H9 (cell line): ENCODE data around the gene OLFM4. TPM values are rescaled to one million over a fixed set of nuclear protein-coding genes. Genes with fewer than 3 reads are reported as not detected.

ENCODE experiments used
- DNase-seq: peaks from one replicate; pipeline ENCODE4 v3.0.0-alpha.2; 2017
- H2AFZ ChIP-seq: one replicate; pipeline ENCODE4 v1.6.1; 2013; ENCODE audit warnings: mild to moderate bottlenecking, low read length, control low read depth, moderate library complexity
- H2AK5ac ChIP-seq: 2 replicates; pipeline ENCODE4 v1.6.1; 2013; ENCODE audit warnings: low read length, control low read depth, mixed read lengths; ENCODE audit not compliant: insufficient read length
- H2BK120ac ChIP-seq: one replicate; pipeline ENCODE4 v1.6.1; 2013; ENCODE audit warnings: low read depth, mild to moderate bottlenecking, low read length, control low read depth, inconsistent platforms; ENCODE audit not compliant: poor library complexity, severe bottlenecking
- H2BK12ac ChIP-seq: 2 replicates; pipeline ENCODE4 v1.6.1; 2013; ENCODE audit warnings: low read length, control low read depth, mixed read lengths, low read depth; ENCODE audit not compliant: insufficient read length
- H2BK15ac ChIP-seq: 2 replicates; pipeline ENCODE4 v1.6.1; 2013; ENCODE audit warnings: low read depth, low read length, control low read depth
- H2BK20ac ChIP-seq: one replicate; pipeline ENCODE4 v1.6.1; 2013; ENCODE audit warnings: low read depth, mild to moderate bottlenecking, low read length, control low read depth, inconsistent platforms; ENCODE audit not compliant: poor library complexity, severe bottlenecking
- H2BK5ac ChIP-seq: 2 replicates; pipeline ENCODE4 v1.6.1; 2013; ENCODE audit warnings: low read length, control low read depth, mixed read lengths; ENCODE audit not compliant: insufficient read length
- H3K14ac ChIP-seq: 2 replicates; pipeline ENCODE4 v1.6.1; 2013; ENCODE audit warnings: low read length, control low read depth; ENCODE audit not compliant: insufficient read depth
- H3K18ac ChIP-seq: 2 replicates; pipeline ENCODE4 v1.6.1; 2013; ENCODE audit warnings: low read depth, mild to moderate bottlenecking, mixed read lengths, low read length, control low read depth; ENCODE audit not compliant: insufficient read length
- H3K23ac ChIP-seq: 2 replicates; pipeline ENCODE4 v1.6.1; 2013; ENCODE audit warnings: low read length, control low read depth, mixed read lengths, low read depth; ENCODE audit not compliant: insufficient read length
- H3K23me2 ChIP-seq: 2 replicates; pipeline ENCODE4 v1.6.1; 2013; ENCODE audit warnings: low read depth, mild to moderate bottlenecking, mixed read lengths, low read length, control low read depth; ENCODE audit not compliant: insufficient read length, poor library complexity, severe bottlenecking
- H3K27ac ChIP-seq: 2 replicates; pipeline ENCODE4 v1.5.1; 2013; ENCODE audit warnings: low read length, control low read depth, mixed read lengths, low read depth; ENCODE audit not compliant: insufficient read length
- H3K27me3 ChIP-seq: 2 replicates; pipeline ENCODE4 v1.6.1; 2013; ENCODE audit warnings: low read length, control low read depth, inconsistent platforms; ENCODE audit not compliant: insufficient read depth
- H3K4ac ChIP-seq: 2 replicates; pipeline ENCODE4 v1.6.1; 2013; ENCODE audit warnings: low read depth, mild to moderate bottlenecking, control low read depth, inconsistent platforms, low read length, moderate library complexity
- H3K4me1 ChIP-seq: 2 replicates; pipeline ENCODE4 v1.6.1; 2013; ENCODE audit warnings: low read length, control low read depth, inconsistent platforms; ENCODE audit not compliant: insufficient read depth
- H3K4me2 ChIP-seq: 2 replicates; pipeline ENCODE4 v1.6.1; 2013; ENCODE audit warnings: low read length, control low read depth, mixed read lengths; ENCODE audit not compliant: insufficient read length, insufficient read depth
- H3K56ac ChIP-seq: 2 replicates; pipeline ENCODE4 v1.6.1; 2013; ENCODE audit warnings: low read depth, mild to moderate bottlenecking, mixed read lengths, low read length, control low read depth; ENCODE audit not compliant: insufficient read length
- H3K79me1 ChIP-seq: 2 replicates; pipeline ENCODE4 v1.6.1; 2013; ENCODE audit warnings: low read depth, mild to moderate bottlenecking, moderate library complexity, low read length, control low read depth, inconsistent platforms; ENCODE audit not compliant: insufficient read depth, poor library complexity, severe bottlenecking
- H3K79me2 ChIP-seq: 2 replicates; pipeline ENCODE4 v1.6.1; 2013; ENCODE audit warnings: low read length, control low read depth, inconsistent platforms; ENCODE audit not compliant: insufficient read depth
- H3K9ac ChIP-seq: 2 replicates; pipeline ENCODE4 v1.6.1; 2013; ENCODE audit warnings: low read length, control low read depth, mixed read lengths; ENCODE audit not compliant: insufficient read length; ENCODE audit errors: extremely low read depth
- H3K9me3 ChIP-seq: one replicate; pipeline ENCODE4 v1.6.1; 2013; ENCODE audit warnings: low read depth, low read length, inconsistent platforms; ENCODE audit not compliant: control insufficient read depth
- H3T11ph ChIP-seq: one replicate; pipeline ENCODE4 v1.6.1; 2013; ENCODE audit warnings: mild to moderate bottlenecking, low read length, control low read depth, inconsistent platforms
- H4K20me1 ChIP-seq: one replicate; pipeline ENCODE4 v1.6.1; 2013; ENCODE audit not compliant: control insufficient read depth, insufficient read length, insufficient read depth
- H4K5ac ChIP-seq: 2 replicates; pipeline ENCODE4 v1.6.1; 2013; ENCODE audit warnings: low read depth, mild to moderate bottlenecking, mixed read lengths, low read length, control low read depth; ENCODE audit not compliant: insufficient read length
- H4K8ac ChIP-seq: replicated peaks from 2 replicates; pipeline ENCODE4 v1.6.1; 2013; ENCODE audit warnings: low read length, control low read depth, mixed read lengths, low read depth; ENCODE audit not compliant: insufficient read length
- H4K91ac ChIP-seq: 2 replicates; pipeline ENCODE4 v1.6.1; 2013; ENCODE audit warnings: low read depth, mild to moderate bottlenecking, moderate library complexity, mixed read lengths, low read length, control low read depth; ENCODE audit not compliant: insufficient read length
- H3K27ac Mint-ChIP-seq, 3 experiments: 2 replicates in 2 of 3; 3 replicates in 1 of 3; pipeline ENCODE4 v1.8.0; 2020 to 2021; ENCODE audit warnings: mixed read lengths in 3 of 3, mild to moderate bottlenecking in 1 of 3, moderate library complexity in 1 of 3
- H3K27me3 Mint-ChIP-seq: 2 replicates; pipeline ENCODE4 v1.8.0; 2021; ENCODE audit warnings: low read depth, mild to moderate bottlenecking, moderate library complexity, mixed read lengths
- H3K36me3 Mint-ChIP-seq, 3 experiments: 2 replicates in 2 of 3; 3 replicates in 1 of 3; pipeline ENCODE4 v1.8.0; 2020 to 2021; ENCODE audit warnings: low read depth in 3 of 3, mixed read lengths in 3 of 3; ENCODE audit not compliant: insufficient read depth in 1 of 3
- H3K4me1 Mint-ChIP-seq, 2 experiments: 2 replicates each; pipeline ENCODE4 v1.8.0; 2020; ENCODE audit warnings: mixed read lengths in 2 of 2
- H3K4me3 Mint-ChIP-seq, 2 experiments: 2 replicates in 1 of 2; 3 replicates in 1 of 2; pipeline ENCODE4 v1.8.0; 2020 to 2021; ENCODE audit warnings: mild to moderate bottlenecking in 2 of 2, mixed read lengths in 2 of 2, moderate library complexity in 1 of 2
- H3K9me3 Mint-ChIP-seq, 2 experiments: 2 replicates in 1 of 2; 3 replicates in 1 of 2; pipeline ENCODE4 v1.8.0; 2020; ENCODE audit warnings: mild to moderate bottlenecking in 2 of 2, mixed read lengths in 2 of 2, moderate library complexity in 1 of 2
- CTCF ChIP-seq: fragments of 200-600 bp; sonication (generic); conservative IDR thresholded peaks from 3 replicates; pipeline ENCODE4 v1.8.0; 2021; ENCODE audit warnings: antibody characterized with exemption, mild to moderate bottlenecking
- WGBS: extraction: QIAGEN DNeasy Blood & Tissue Kit; methylation state at CpG from one replicate; pipeline ENCODE4 v1.1.7; 2013; ENCODE audit warnings: missing lambda C conversion rate, low lambda C conversion rate, mixed read lengths; ENCODE audit not compliant: insufficient read length; ENCODE audit errors: extremely low coverage; 5-methylcytosine and 5-hydroxymethylcytosine counted together
- total RNA-seq: library from RNA; stranded (reverse); gene quantifications from 2 replicates; pipeline ENCODE4 v1.2.1, GENCODE V29; 2021

The OLFM4 gene
- total RNA-seq, 1 experiment from 2014 or later: not detected

GRCh38 chr13:53052675-53053074, 24.1 kb downstream of the OLFM4 start:
- no CpG with 5 or more reads among the region's 2 CpGs for WGBS
- peaks cover 6% of the 10 kb centered on the region; the same call in 1 of the 2 replicates for H3K27me3 Mint-ChIP-seq
- H3K14ac ChIP-seq: no peak overlapping the region
- no peak overlapping the region for H3K18ac ChIP-seq
- H3K4me3 Mint-ChIP-seq: no peak overlapping the region
- H2BK5ac ChIP-seq: no peak overlapping the region
- H3K79me1 ChIP-seq: no peaks in the 10 kb centered on the region
- no peak overlapping the region for H2BK120ac ChIP-seq
- no peak overlapping the region for H2BK15ac ChIP-seq
- H4K20me1 ChIP-seq: no peaks in the 10 kb centered on the region
- no peaks in the 10 kb centered on the region for H3K4me1 ChIP-seq
- H2AFZ ChIP-seq: no peak overlapping the region
- no peak overlapping the region for H2AK5ac ChIP-seq
- H3K9me3 ChIP-seq: no peaks in the 10 kb centered on the region
- H3K9me3 Mint-ChIP-seq: no peaks in the 10 kb centered on the region
- no peak overlapping the region for H4K8ac ChIP-seq
- H3K27me3 ChIP-seq: no peaks in the 10 kb centered on the region
- H4K91ac ChIP-seq: no peak overlapping the region
- H3K27ac ChIP-seq: no peak overlapping the region
- H3K79me2 ChIP-seq: no peaks in the 10 kb centered on the region
- H2BK20ac ChIP-seq: no peak overlapping the region
- DNase-seq: no peak
- H3K23ac ChIP-seq: no peak overlapping the region
- H3K56ac ChIP-seq: no peak overlapping the region
- no peak for TF ChIP-seq CTCF
- H3K27ac Mint-ChIP-seq: no peak overlapping the region
- no peak overlapping the region for H3T11ph ChIP-seq
- peaks cover 7 to 10% of the 10 kb centered on the region in 2 experiments for H3K4me1 Mint-ChIP-seq
- no peak overlapping the region for H3K4ac ChIP-seq
- H3K4me2 ChIP-seq: no peak overlapping the region
- H3K9ac ChIP-seq: peak overlapping the region; percentile 28
- H4K5ac ChIP-seq: no peak overlapping the region
- no peak overlapping the region for H2BK12ac ChIP-seq
- H3K23me2 ChIP-seq: no peaks in the 10 kb centered on the region
- no peaks in the 10 kb centered on the region for H3K36me3 Mint-ChIP-seq
